ENCODE measurements around the gene KCNQ1.

DNA sequence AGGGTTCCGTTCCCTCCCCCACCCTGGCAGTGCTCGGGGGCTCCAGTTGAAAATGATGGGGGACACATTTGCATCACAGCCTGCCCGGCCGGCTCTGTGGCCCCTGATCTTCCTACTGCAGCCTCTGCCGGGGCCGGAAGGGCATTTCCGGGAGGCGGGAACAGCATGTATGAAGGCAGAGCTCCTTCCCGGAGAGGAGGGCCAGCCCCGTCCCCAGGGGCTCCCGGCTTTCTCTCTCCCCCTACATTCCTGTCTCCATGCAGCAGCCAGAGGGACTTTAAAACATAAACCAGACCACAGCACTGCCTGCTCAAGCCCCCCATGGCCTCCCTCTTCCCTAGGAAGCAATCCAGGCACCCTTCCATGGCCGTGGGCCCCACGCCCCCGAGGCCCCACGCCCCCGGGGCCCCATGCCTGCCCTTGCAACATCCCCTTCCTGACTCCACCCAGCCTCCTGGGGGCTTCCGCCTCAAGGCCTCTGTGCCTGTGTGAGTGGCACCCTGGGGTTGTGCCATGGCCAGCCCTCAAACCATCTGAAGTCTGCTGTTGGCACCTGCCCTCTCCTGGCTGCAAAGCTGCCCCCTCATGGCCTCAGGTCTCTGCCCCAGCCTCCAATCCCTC, 367.7 kb downstream of the KCNQ1 start:
- TF ChIP-seq, protein P1, sequence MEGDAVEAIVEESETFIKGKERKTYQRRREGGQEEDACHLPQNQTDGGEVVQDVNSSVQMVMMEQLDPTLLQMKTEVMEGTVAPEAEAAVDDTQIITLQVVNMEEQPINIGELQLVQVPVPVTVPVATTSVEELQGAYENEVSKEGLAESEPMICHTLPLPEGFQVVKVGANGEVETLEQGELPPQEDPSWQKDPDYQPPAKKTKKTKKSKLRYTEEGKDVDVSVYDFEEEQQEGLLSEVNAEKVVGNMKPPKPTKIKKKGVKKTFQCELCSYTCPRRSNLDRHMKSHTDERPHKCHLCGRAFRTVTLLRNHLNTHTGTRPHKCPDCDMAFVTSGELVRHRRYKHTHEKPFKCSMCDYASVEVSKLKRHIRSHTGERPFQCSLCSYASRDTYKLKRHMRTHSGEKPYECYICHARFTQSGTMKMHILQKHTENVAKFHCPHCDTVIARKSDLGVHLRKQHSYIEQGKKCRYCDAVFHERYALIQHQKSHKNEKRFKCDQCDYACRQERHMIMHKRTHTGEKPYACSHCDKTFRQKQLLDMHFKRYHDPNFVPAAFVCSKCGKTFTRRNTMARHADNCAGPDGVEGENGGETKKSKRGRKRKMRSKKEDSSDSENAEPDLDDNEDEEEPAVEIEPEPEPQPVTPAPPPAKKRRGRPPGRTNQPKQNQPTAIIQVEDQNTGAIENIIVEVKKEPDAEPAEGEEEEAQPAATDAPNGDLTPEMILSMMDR (optimal IDR thresholded peaks at IDR 0.05 in 1 of 3, IDR thresholded peaks at IDR 0.05 in 1 of 3, conservative IDR thresholded peaks at IDR 0.05 in 1 of 3; ENCODE audit: extremely low read depth in 1 of 3, insufficient read depth in 2 of 3, low read length in 3 of 3), result no peak
- no peak for TF ChIP-seq EZH2 (IDR thresholded peaks at IDR 0.05; ENCODE audit: low read length)

All from keratinocyte (primary cell).